ENCODE data around the gene EVX2. TPM values are rescaled to one million over a fixed set of nuclear protein-coding genes. Genes with fewer than 3 reads are reported as not detected.

EVX2 gene
- total and polyA plus RNA-seq, 2 donors (not counting 1 experiment from before 2014, with no cell fraction given) = not detected

DNA sequence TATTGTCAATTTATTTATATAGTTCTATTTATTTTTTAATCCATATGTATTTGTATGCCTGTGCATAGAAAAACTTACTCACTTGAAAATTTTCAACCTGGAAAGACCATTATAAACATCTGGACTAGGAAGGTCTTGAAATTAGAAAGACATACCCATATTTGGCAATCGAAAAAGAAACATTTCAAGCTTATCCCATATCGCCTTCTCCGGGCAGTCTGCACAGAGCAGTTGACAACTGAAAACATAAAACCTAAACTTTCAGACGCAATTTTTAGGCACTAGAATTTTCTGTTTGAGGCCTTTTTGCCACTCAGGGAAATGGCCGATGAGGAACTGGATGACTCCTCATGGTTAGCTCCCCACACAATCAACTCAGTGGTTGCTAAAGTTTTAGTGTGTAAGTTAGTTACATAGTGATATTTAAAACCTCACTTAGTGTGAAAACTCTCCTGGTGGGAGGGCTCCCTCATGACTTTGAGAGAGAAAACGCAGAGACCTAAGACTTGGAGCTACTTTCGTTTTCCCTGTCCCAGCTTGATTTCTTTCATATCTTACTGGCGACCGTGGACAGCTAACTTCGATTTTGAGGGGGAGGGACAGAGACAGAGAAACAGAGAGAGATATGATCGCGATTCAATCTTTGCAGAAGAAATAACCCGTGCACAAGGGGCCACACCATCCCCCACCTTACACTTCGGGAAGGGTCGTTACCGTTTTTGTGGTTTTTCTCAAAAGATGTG, 12.7 kb upstream of the EVX2 start:
- ATAC-seq (ENCODE audit: low read depth) = no peak

More for the DNA sequence above, 12.7 kb upstream of the EVX2 start:
- no peaks in the 10 kb centered on the region for H3K9me3 Mint-ChIP-seq (ENCODE audit: insufficient read depth)
- Histone ChIP-seq H3K9ac (ENCODE audit: low read length) (peak overlapping the region; percentile 9), H3K36me3 (replicated peaks in 1 of 2; ENCODE audit: control extremely low read depth in 1 of 2, control insufficient read depth in 1 of 2, extremely low read depth in 1 of 2, insufficient read depth in 2 of 2, low read length in 1 of 2) (no peaks in the 10 kb centered on the region), H3K4me2 (replicated peaks; ENCODE audit: low read depth, low read length, poor library complexity, severe bottlenecking) (peak overlapping the region; percentile 69), H3K4me1 (ENCODE audit: control insufficient read depth in 2 of 2, insufficient read depth in 2 of 2, low read length in 2 of 2) (peaks cover 24 to 34% of the 10 kb centered on the region in 2 donors), H4K20me1 (ENCODE audit: control insufficient read depth, insufficient read depth, low read length, poor library complexity, severe bottlenecking) (no peaks in the 10 kb centered on the region), H3K79me2 (ENCODE audit: control insufficient read depth, insufficient read depth, low read length) (no peaks in the 10 kb centered on the region), H3K27ac (ENCODE audit: low read length in 2 of 2) (no peak overlapping the region), H3K27me3 (replicated peaks in 1 of 4; ENCODE audit: control extremely low read depth in 1 of 4, control insufficient read depth in 3 of 4, insufficient read depth in 4 of 4, low read length in 3 of 4) (peaks cover 0 to 89% (median 74%) of the 10 kb centered on the region in 4 experiments), H2AFZ (ENCODE audit: insufficient read depth, low read depth, low read length, poor library complexity, severe bottlenecking) (peak overlapping the region; percentile 57), H3K4me3 (ENCODE audit: control extremely low read depth in 1 of 5, extremely low read depth in 1 of 5, insufficient read depth in 1 of 5, low read depth in 2 of 5, low read length in 4 of 5) (peak overlapping the region in 4 of 5 experiments; percentile 4 to 42 (median 21)), H3K9me3 (ENCODE audit: control extremely low read depth in 1 of 3, control insufficient read depth in 2 of 3, insufficient read depth in 1 of 3, low read length in 2 of 3) (peaks cover 0 to 55% (median 6%) of the 10 kb centered on the region in 3 donors)
- WGBS (ENCODE audit: insufficient coverage) = 16% methylated on average over 9 of the region's 16 CpGs
- ChIA-PET CTCF (interaction anchor here (0.6 to 4.7 kb wide), 11 partner anchors 10 to 1399 kb away, joined by 3 to 72 read pairs (median 4); partner anchors contain the start of gene EVX2), POLR2A (no interaction called here)
- H3K27ac Mint-ChIP-seq = no peak overlapping the region
- peak; percentile 27 for DNase-seq
- H3K4me1 Mint-ChIP-seq = peaks cover 29% of the 10 kb centered on the region
- peaks cover 74% of the 10 kb centered on the region for H3K27me3 Mint-ChIP-seq
- peak; percentile 25 for TF ChIP-seq EZH2 (IDR thresholded peaks at IDR 0.05; ENCODE audit: borderline replicate concordance, insufficient read depth, low read depth, low read length, poor library complexity, severe bottlenecking)
- TF ChIP-seq, protein P1, sequence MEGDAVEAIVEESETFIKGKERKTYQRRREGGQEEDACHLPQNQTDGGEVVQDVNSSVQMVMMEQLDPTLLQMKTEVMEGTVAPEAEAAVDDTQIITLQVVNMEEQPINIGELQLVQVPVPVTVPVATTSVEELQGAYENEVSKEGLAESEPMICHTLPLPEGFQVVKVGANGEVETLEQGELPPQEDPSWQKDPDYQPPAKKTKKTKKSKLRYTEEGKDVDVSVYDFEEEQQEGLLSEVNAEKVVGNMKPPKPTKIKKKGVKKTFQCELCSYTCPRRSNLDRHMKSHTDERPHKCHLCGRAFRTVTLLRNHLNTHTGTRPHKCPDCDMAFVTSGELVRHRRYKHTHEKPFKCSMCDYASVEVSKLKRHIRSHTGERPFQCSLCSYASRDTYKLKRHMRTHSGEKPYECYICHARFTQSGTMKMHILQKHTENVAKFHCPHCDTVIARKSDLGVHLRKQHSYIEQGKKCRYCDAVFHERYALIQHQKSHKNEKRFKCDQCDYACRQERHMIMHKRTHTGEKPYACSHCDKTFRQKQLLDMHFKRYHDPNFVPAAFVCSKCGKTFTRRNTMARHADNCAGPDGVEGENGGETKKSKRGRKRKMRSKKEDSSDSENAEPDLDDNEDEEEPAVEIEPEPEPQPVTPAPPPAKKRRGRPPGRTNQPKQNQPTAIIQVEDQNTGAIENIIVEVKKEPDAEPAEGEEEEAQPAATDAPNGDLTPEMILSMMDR (IDR thresholded peaks at IDR 0.05) = no peak
- peak overlapping the region; percentile 75 for H3K4me3 Mint-ChIP-seq
- intact Hi-C loops (cut with micrococcal nuclease) = loop anchor here (10.0 kb wide), 1 partner anchor 1762 kb away; the partner anchor contains the start of gene SP9
